ENCODE measurements around the gene ANKS6. TPM values are rescaled to one million over a fixed set of nuclear protein-coding genes. Genes with fewer than 3 reads are reported as not detected.
A peak's percentile ranks its signal among the peaks of the same experiment; 100 is the strongest.

The ANKS6 gene
- total RNA-seq (2021; fragmentation: NEBNext Ultra II Directional; extraction: Animal tissue kit (Norgen Biotek cat#: 25700)) (56.3 and 61.2 TPM in 2 replicates), polyA plus RNA-seq (2011; rRNA removed) (34.1 and 50.9 TPM in 2 replicates), polyA minus RNA-seq (2011; rRNA and poly(A)+ RNA removed) (36.8 and 37.5 TPM in 2 replicates)
- polyA plus RNA-seq (2011; cell fraction: cytosol; rRNA removed): 47.0 TPM
- polyA plus RNA-seq (2011; cell fraction: nucleus; rRNA removed): 79.5 TPM
- 44.2 to 49.3 TPM (median 45.6 TPM) in 4 replicates for polyA plus RNA-seq (2012, experiment 1 of 2)
- 50.8 TPM for polyA plus RNA-seq (2012, experiment 2 of 2)
- 48.4 TPM for polyA plus RNA-seq (2013, experiment 1 of 2)
- 49.8 TPM for polyA plus RNA-seq (2013, experiment 2 of 2)
- 30.2 TPM for polyA minus RNA-seq (2011; cell fraction: cytosol; rRNA and poly(A)+ RNA removed)
- 44.6 TPM for polyA minus RNA-seq (2011; cell fraction: nucleus; rRNA and poly(A)+ RNA removed)
- long read RNA-seq, experiment 1, partial matches to known transcripts: 12 of 45 reads
- long read RNA-seq, experiment 1, other reads (novel, unspliced or antisense): 32 of 45 reads
- long read RNA-seq, experiment 2, partial matches to known transcripts: 0 of 6 reads
- long read RNA-seq, experiment 2, other reads (novel, unspliced or antisense): 6 of 6 reads

GRCh38 chr9:98796364-98797101 is at the start of gene ANKS6:
Gene ANKS6, minus strand, starts transcription at chr9:98796555. Its CDS starts 64 bp downstream, at chr9:98796491.
- peaks cover 0 to 32% of the 10 kb centered on the region in 2 experiments; a peak in 3 of 4 replicates for H3K79me2 ChIP-seq (ENCODE audit: control insufficient read depth in 1 of 2, insufficient read depth in 2 of 2, low read length in 2 of 2)
- no peak within 1 kb of the TSS for H3K23ac ChIP-seq (ENCODE audit: insufficient read length)
- 0 out of 2 replicates have a peak within 1 kb of the TSS, but pooled peaks have one; percentile 33 for H2AK5ac ChIP-seq (ENCODE audit: low read depth, low read length)
- peak within 1 kb of the TSS; percentile 88 for H4K91ac ChIP-seq (replicated peaks; ENCODE audit: insufficient read length, low read length)
- ChIA-PET POLR2A (ENCODE audit: partially characterized antibody) (interaction anchor here (3.2 kb wide), 1 partner anchor 10 kb away, joined by 16 read pairs; no protein-coding TSS in a partner anchor), CTCF (ENCODE audit: partially characterized antibody) (interaction anchor here (0.8 to 1.9 kb wide), 2 partner anchors 10 to 32 kb away, joined by 3 to 8 read pairs; partner anchors contain the start of gene GALNT12)
- no peak within 1 kb of the TSS; the same call in 1 of the 2 replicates for H2BK5ac ChIP-seq (ENCODE audit: low read depth, low read length)
- H2BK15ac ChIP-seq (ENCODE audit: low read length): 0 out of 2 replicates have a peak within 1 kb of the TSS, but pooled peaks have one; percentile 50
- H3K79me1 ChIP-seq (ENCODE audit: low read depth, low read length): peaks cover 17% of the 10 kb centered on the region
- DNase-seq (ENCODE audit: low read depth in 1 of 2, low spot score in 2 of 2) (peak in 1 of 2 experiments; percentile 95), FAIRE-seq (no peak)
- no peaks in the 10 kb centered on the region; a peak in 1 of 7 replicates for H3K27me3 ChIP-seq (replicated peaks in 1 of 4; ENCODE audit: control insufficient read depth in 3 of 4, extremely low read depth in 1 of 4, insufficient read depth in 3 of 4, low read length in 3 of 4)
- H3K18ac ChIP-seq (ENCODE audit: extremely low read depth, low read length): peak within 1 kb of the TSS; percentile 90
- no peak within 1 kb of the TSS; the same call in 1 of the 2 replicates for H2AFZ ChIP-seq (ENCODE audit: low read length)
- peak within 1 kb of the TSS; percentile 63 to 82 (median 68) for H3K4me3 ChIP-seq (ENCODE audit: extremely low read depth in 1 of 4, insufficient read depth in 2 of 4, low read depth in 3 of 4, low read length in 4 of 4)
- peak within 1 kb of the TSS; percentile 29 to 81 (median 46); a peak in 6 of 7 replicates for H3K9ac ChIP-seq (replicated peaks in 1 of 4; ENCODE audit: extremely low read depth in 1 of 4, low read depth in 3 of 4, low read length in 3 of 4)
- H3K4me1 ChIP-seq (replicated peaks in 1 of 4; ENCODE audit: control insufficient read depth in 3 of 4, insufficient read depth in 4 of 4, low read length in 3 of 4): peaks cover 5 to 20% (median 7%) of the 10 kb centered on the region in 4 experiments
- peak within 1 kb of the TSS; percentile 77 to 90 for H3K4me2 ChIP-seq (ENCODE audit: insufficient read depth in 1 of 2, low read depth in 2 of 2, low read length in 2 of 2)
- no peak within 1 kb of the TSS; the same call in 1 of the 2 replicates for H3K27ac ChIP-seq (ENCODE audit: low read depth, low read length)
- no peaks in the 10 kb centered on the region for H3K9me3 ChIP-seq (ENCODE audit: insufficient read depth in 2 of 2, low read depth in 1 of 2, low read length in 1 of 2)
- 7% methylated on average over 39 of the region's 86 CpGs; no CpG with 5 or more reads in 1 of the 2 experiments for WGBS, 2 experiments (ENCODE audit: extremely low coverage in 1 of 2, insufficient coverage in 1 of 2, insufficient read length in 1 of 2, insufficient replicate concordance in 2 of 2, low coverage in 1 of 2, low lambda C conversion rate in 2 of 2, missing lambda C conversion rate in 1 of 2)
- no peak within 1 kb of the TSS for H3K4ac ChIP-seq (replicated peaks; ENCODE audit: insufficient read length, low read depth, low read length)
- no peaks in the 10 kb centered on the region for H3K36me3 ChIP-seq (ENCODE audit: control insufficient read depth in 2 of 4, insufficient read depth in 4 of 4, low read length in 3 of 4)
- H3K56ac ChIP-seq (replicated peaks; ENCODE audit: insufficient read length, low read depth, low read length): no peak within 1 kb of the TSS
- peaks cover 7 to 11% of the 10 kb centered on the region in 2 experiments for H4K20me1 ChIP-seq (replicated peaks in 1 of 2; ENCODE audit: control insufficient read depth in 1 of 2, insufficient read depth in 2 of 2, low read length in 2 of 2)
- no peak within 1 kb of the TSS for H2BK120ac ChIP-seq (replicated peaks; ENCODE audit: low read depth, low read length)
- peak within 1 kb of the TSS; percentile 71; the same call in 1 of the 2 replicates for H4K8ac ChIP-seq (ENCODE audit: extremely low read depth, insufficient read depth, low read length)
- H2BK12ac ChIP-seq (ENCODE audit: low read depth, low read length): peak within 1 kb of the TSS; percentile 3; the same call in 1 of the 2 replicates
- peak within 1 kb of the TSS; percentile 18 for H4K5ac ChIP-seq (ENCODE audit: insufficient read length, low read depth, low read length)
- H2BK20ac ChIP-seq (ENCODE audit: low read length): no peak within 1 kb of the TSS
- H3K23me2 ChIP-seq (ENCODE audit: low read depth, low read length): peaks cover 7% of the 10 kb centered on the region; the same call in 1 of the 2 replicates
- H3K14ac ChIP-seq (ENCODE audit: insufficient read length): no peak within 1 kb of the TSS
- TF ChIP-seq CHD2 (IDR thresholded peaks at IDR 0.05; ENCODE audit: low read length) (no peak), TAF1 (IDR thresholded peaks at IDR 0.05; ENCODE audit: low read depth, low read length) (peak; percentile 48; the same call in 1 of the 2 replicates), CBX8 (IDR thresholded peaks at IDR 0.05; ENCODE audit: borderline replicate concordance, low read depth, low read length) (no peak), PHF8 (conservative IDR thresholded peaks at IDR 0.05; ENCODE audit: low read depth, low read length) (peak; percentile 59; the same call in 1 of the 2 replicates), EP300 (IDR thresholded peaks at IDR 0.05; ENCODE audit: borderline replicate concordance in 1 of 2, low read depth in 2 of 2, low read length in 2 of 2) (no peak), CEBPB (IDR thresholded peaks at IDR 0.05; ENCODE audit: low read depth, low read length) (no peak), TBP (IDR thresholded peaks at IDR 0.05; ENCODE audit: low read depth, low read length) (no peak), ATF3 (IDR thresholded peaks at IDR 0.05; ENCODE audit: insufficient read depth, low read depth, low read length) (no peak)

All from H1 (cell line).